ENCODE results near the gene HNRNPA3. TPM values are rescaled to one million over a fixed set of nuclear protein-coding genes. Genes with fewer than 3 reads are reported as not detected.

Gene HNRNPA3
- polyA plus RNA-seq, 1 donor = 304 TPM

- 73% methylated on average over 2 of the region's 3 CpGs for WGBS (ENCODE audit: insufficient coverage, low lambda C conversion rate)
- Histone ChIP-seq H3K27ac (ENCODE audit: low read length) (peak overlapping the region; percentile 94), H3K4me3 (ENCODE audit: low read length) (no peak overlapping the region)
These were observed 41.1 kb downstream of the HNRNPA3 start for GRCh38 chr2:177253704-177254103.

GRCh38 chr2:177254433-177255226 is 42.0 kb downstream of the HNRNPA3 start:
- DNase-seq = peak; percentile 90 to 93
- peaks cover 3% of the 10 kb centered on the region for H3K36me3 ChIP-seq (ENCODE audit: control insufficient read depth, insufficient read depth, low read length)
- peaks cover 51% of the 10 kb centered on the region for H3K4me1 ChIP-seq (ENCODE audit: control insufficient read depth, insufficient read depth, low read length)
- no peak overlapping the region for H3K4me3 ChIP-seq (ENCODE audit: low read length)
- H3K9me3 ChIP-seq (ENCODE audit: control insufficient read depth, low read depth, low read length) = no peaks in the 10 kb centered on the region
- no CpG with 5 or more reads among the region's 11 CpGs for WGBS (ENCODE audit: insufficient coverage, low lambda C conversion rate)
- no peaks in the 10 kb centered on the region for H3K27me3 ChIP-seq (ENCODE audit: control insufficient read depth, insufficient read depth, low read length)
- H3K27ac ChIP-seq (ENCODE audit: low read length) = peak overlapping the region; percentile 94

More at GRCh38 chr2:177253704-177254103, 41.1 kb downstream of the HNRNPA3 start:
- Histone ChIP-seq H3K27me3 (ENCODE audit: control insufficient read depth, insufficient read depth, low read length) (no peaks in the 10 kb centered on the region), H3K36me3 (ENCODE audit: control insufficient read depth, insufficient read depth, low read length) (peaks cover 8% of the 10 kb centered on the region), H3K4me1 (ENCODE audit: control insufficient read depth, insufficient read depth, low read length) (peaks cover 51% of the 10 kb centered on the region), H3K9me3 (ENCODE audit: control insufficient read depth, low read depth, low read length) (no peaks in the 10 kb centered on the region)
- no peak for DNase-seq

DNA sequence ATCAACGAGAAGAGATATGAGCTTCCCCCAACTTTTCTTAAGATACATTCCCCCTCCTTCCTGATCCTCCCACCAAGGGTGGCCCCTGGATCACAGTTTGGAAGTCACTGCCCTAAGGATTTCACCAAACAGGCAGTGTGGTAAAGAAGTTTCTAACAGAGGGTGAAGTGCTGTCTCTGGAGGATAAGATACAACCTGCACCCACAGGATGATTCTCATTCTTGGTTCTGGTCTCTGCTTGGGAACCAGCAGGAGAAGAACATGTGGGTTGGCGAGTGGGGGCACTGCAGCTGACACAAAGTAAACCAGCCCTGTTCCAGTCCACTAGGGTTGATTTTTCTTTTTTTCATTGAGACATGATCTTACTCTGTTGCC is 42.6 kb downstream of the HNRNPA3 start:
- Histone ChIP-seq H3K36me3 (ENCODE audit: control insufficient read depth, insufficient read depth, low read length) (peaks cover 3% of the 10 kb centered on the region), H3K27me3 (ENCODE audit: control insufficient read depth, insufficient read depth, low read length) (no peaks in the 10 kb centered on the region), H3K27ac (ENCODE audit: low read length) (peak overlapping the region; percentile 94), H3K9me3 (ENCODE audit: control insufficient read depth, low read depth, low read length) (no peaks in the 10 kb centered on the region), H3K4me3 (ENCODE audit: low read length) (no peak overlapping the region), H3K4me1 (ENCODE audit: control insufficient read depth, insufficient read depth, low read length) (peaks cover 53% of the 10 kb centered on the region)
- DNase-seq = no peak
- WGBS (ENCODE audit: insufficient coverage, low lambda C conversion rate) = no CpG with 5 or more reads among the region's 2 CpGs

DNA sequence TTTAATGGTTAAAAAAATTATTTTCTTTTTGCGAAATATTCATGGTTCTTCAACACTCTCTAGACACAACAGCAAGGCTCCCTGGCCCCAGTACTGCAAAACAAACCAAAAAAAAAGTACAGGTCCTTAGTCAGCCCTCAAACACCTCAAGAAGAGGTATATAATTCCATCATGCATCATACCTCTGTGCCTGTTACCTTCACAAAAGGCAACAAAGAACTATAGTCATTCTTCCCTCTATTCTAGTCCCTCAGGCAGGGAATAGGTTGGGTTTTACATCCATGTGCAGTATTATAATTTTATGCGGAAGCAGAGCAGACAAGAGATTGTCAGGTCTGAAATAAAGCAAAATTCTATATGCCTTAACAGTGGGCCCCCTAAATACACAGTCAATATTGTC is 43.4 kb downstream of the HNRNPA3 start:
- no peaks in the 10 kb centered on the region for H3K9me3 ChIP-seq (ENCODE audit: control insufficient read depth, low read depth, low read length)
- H3K27me3 ChIP-seq (ENCODE audit: control insufficient read depth, insufficient read depth, low read length) = no peaks in the 10 kb centered on the region
- peaks cover 56% of the 10 kb centered on the region for H3K4me1 ChIP-seq (ENCODE audit: control insufficient read depth, insufficient read depth, low read length)
- H3K4me3 ChIP-seq (ENCODE audit: low read length) = no peak overlapping the region
- WGBS (ENCODE audit: insufficient coverage, low lambda C conversion rate) = no CpG with 5 or more reads among the region's 2 CpGs
- DNase-seq = peak in 1 of 2 donors; percentile 1
- H3K36me3 ChIP-seq (ENCODE audit: control insufficient read depth, insufficient read depth, low read length) = peaks cover 3% of the 10 kb centered on the region
- peak overlapping the region; percentile 94 for H3K27ac ChIP-seq (ENCODE audit: low read length)

- peak in 1 of 2 donors; percentile 33 for DNase-seq
- Histone ChIP-seq H3K4me1 (ENCODE audit: control insufficient read depth, insufficient read depth, low read length) (peaks cover 62% of the 10 kb centered on the region), H3K27ac (ENCODE audit: low read length) (peak overlapping the region; percentile 94), H3K27me3 (ENCODE audit: control insufficient read depth, insufficient read depth, low read length) (no peaks in the 10 kb centered on the region), H3K4me3 (ENCODE audit: low read length) (no peak overlapping the region), H3K9me3 (ENCODE audit: control insufficient read depth, low read depth, low read length) (no peaks in the 10 kb centered on the region), H3K36me3 (ENCODE audit: control insufficient read depth, insufficient read depth, low read length) (peaks cover 3% of the 10 kb centered on the region)
- no CpG with 5 or more reads among the region's 3 CpGs for WGBS (ENCODE audit: insufficient coverage, low lambda C conversion rate)
These were observed 44.1 kb downstream of the HNRNPA3 start for GRCh38 chr2:177256695-177257094.

- H3K36me3 ChIP-seq (ENCODE audit: control insufficient read depth, insufficient read depth, low read length) = peaks cover 3% of the 10 kb centered on the region
- DNase-seq = no peak
- no peaks in the 10 kb centered on the region for H3K9me3 ChIP-seq (ENCODE audit: control insufficient read depth, low read depth, low read length)
- H3K27me3 ChIP-seq (ENCODE audit: control insufficient read depth, insufficient read depth, low read length) = no peaks in the 10 kb centered on the region
- H3K4me1 ChIP-seq (ENCODE audit: control insufficient read depth, insufficient read depth, low read length) = peaks cover 59% of the 10 kb centered on the region
- WGBS (ENCODE audit: insufficient coverage, low lambda C conversion rate) = no CpG with 5 or more reads among the region's 5 CpGs
- no peak overlapping the region for H3K4me3 ChIP-seq (ENCODE audit: low read length)
- H3K27ac ChIP-seq (ENCODE audit: low read length) = peak overlapping the region; percentile 94
These were observed 44.9 kb downstream of the HNRNPA3 start for GRCh38 chr2:177257471-177257870.

DNA sequence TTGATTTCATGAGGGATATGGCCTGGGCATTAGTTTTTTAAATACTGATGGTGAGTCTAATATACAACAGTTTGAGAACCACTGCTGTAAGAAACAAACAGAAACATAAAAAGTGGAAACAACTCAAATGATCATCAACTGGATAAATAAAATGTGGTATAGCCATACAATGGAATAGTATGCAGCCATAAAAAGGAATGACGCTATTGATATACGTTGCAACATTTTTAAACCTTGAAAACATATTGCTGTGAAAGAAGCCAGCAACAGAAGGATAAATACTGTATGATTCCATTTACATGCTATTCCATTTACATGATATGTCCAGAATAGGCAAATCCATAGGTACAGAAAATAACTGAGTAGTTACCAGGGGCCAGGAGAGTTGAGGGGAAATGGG is 45.5 kb downstream of the HNRNPA3 start:
- Histone ChIP-seq H3K9me3 (ENCODE audit: control insufficient read depth, low read depth, low read length) (no peaks in the 10 kb centered on the region), H3K4me1 (ENCODE audit: control insufficient read depth, insufficient read depth, low read length) (peaks cover 53% of the 10 kb centered on the region), H3K36me3 (ENCODE audit: control insufficient read depth, insufficient read depth, low read length) (peaks cover 3% of the 10 kb centered on the region), H3K27me3 (ENCODE audit: control insufficient read depth, insufficient read depth, low read length) (no peaks in the 10 kb centered on the region), H3K27ac (ENCODE audit: low read length) (no peak overlapping the region), H3K4me3 (ENCODE audit: low read length) (no peak overlapping the region)
- WGBS (ENCODE audit: insufficient coverage, low lambda C conversion rate) = 100% methylated on average over 2 of the region's 2 CpGs
- no peak for DNase-seq

DNA sequence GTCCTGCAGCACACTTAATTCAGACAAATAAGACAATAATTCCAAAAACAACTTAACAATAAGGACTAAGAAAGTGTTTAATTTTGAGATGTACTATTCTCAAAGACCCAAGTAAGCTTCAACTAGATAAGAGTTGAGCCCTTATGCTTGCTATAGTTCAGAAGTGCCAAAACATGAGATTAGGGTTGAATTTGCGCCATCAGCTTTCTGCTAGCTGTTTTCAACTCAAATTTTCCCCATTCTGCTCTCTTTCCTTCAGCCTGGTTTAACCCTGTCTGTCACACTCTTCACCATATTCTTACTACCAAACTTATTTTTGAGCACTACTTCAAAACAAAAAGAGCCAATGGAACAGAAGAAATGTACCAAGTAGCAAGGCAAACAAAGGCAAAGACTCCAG is 47.8 kb downstream of the HNRNPA3 start:
- H3K36me3 ChIP-seq (ENCODE audit: control insufficient read depth, insufficient read depth, low read length) = peaks cover 3% of the 10 kb centered on the region
- peaks cover 5% of the 10 kb centered on the region for H3K9me3 ChIP-seq (ENCODE audit: control insufficient read depth, low read depth, low read length)
- WGBS (ENCODE audit: insufficient coverage, low lambda C conversion rate) = no CpG with 5 or more reads among the region's 1 CpG
- no peak for DNase-seq
- no peak overlapping the region for H3K27ac ChIP-seq (ENCODE audit: low read length)
- peaks cover 33% of the 10 kb centered on the region for H3K4me1 ChIP-seq (ENCODE audit: control insufficient read depth, insufficient read depth, low read length)
- H3K4me3 ChIP-seq (ENCODE audit: low read length) = no peak overlapping the region
- H3K27me3 ChIP-seq (ENCODE audit: control insufficient read depth, insufficient read depth, low read length) = no peaks in the 10 kb centered on the region

- 20% methylated on average over 1 of the region's 5 CpGs for WGBS (ENCODE audit: insufficient coverage, low lambda C conversion rate)
- H3K27me3 ChIP-seq (ENCODE audit: control insufficient read depth, insufficient read depth, low read length) = no peaks in the 10 kb centered on the region
- peak in 1 of 2 donors; percentile 32 for DNase-seq
- H3K4me3 ChIP-seq (ENCODE audit: low read length) = peak overlapping the region; percentile 99
- H3K9me3 ChIP-seq (ENCODE audit: control insufficient read depth, low read depth, low read length) = peaks cover 5% of the 10 kb centered on the region
- peaks cover 29% of the 10 kb centered on the region for H3K4me1 ChIP-seq (ENCODE audit: control insufficient read depth, insufficient read depth, low read length)
- peak overlapping the region; percentile 98 for H3K27ac ChIP-seq (ENCODE audit: low read length)
- peaks cover 3% of the 10 kb centered on the region for H3K36me3 ChIP-seq (ENCODE audit: control insufficient read depth, insufficient read depth, low read length)
These were observed 48.8 kb downstream of the HNRNPA3 start for GRCh38 chr2:177261116-177262060.

DNA sequence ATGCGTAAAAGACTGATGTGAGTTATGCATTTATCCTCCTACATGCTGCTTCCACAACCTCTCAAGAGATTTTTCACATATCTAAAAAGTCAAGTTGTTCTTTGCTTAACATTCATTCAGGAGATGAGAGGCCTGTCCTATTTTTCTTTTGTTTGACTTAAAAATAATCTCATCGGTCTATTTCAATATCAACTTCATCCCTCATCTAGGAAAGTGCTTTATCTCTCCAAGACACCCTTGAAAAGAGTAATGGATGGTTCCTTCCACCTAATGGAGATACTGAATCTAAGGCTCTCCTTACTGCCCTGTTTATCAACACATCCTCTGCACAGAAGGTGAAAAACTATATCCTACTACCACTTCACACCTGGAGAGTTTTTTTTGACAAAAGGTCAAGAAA is 49.5 kb downstream of the HNRNPA3 start:
- H3K9me3 ChIP-seq (ENCODE audit: control insufficient read depth, low read depth, low read length) = peaks cover 5% of the 10 kb centered on the region
- peaks cover 29% of the 10 kb centered on the region for H3K4me1 ChIP-seq (ENCODE audit: control insufficient read depth, insufficient read depth, low read length)
- no peaks in the 10 kb centered on the region for H3K27me3 ChIP-seq (ENCODE audit: control insufficient read depth, insufficient read depth, low read length)
- peak overlapping the region; percentile 99 for H3K4me3 ChIP-seq (ENCODE audit: low read length)
- H3K36me3 ChIP-seq (ENCODE audit: control insufficient read depth, insufficient read depth, low read length) = peaks cover 3% of the 10 kb centered on the region
- 0% methylated on average over 1 of the region's 2 CpGs for WGBS (ENCODE audit: insufficient coverage, low lambda C conversion rate)
- H3K27ac ChIP-seq (ENCODE audit: low read length) = peak overlapping the region; percentile 98
- DNase-seq = peak in 1 of 2 donors; percentile 42
